ENCODE data around the gene SUPT20HL2.
"Not testable (repeated sequence)": the region's sequence is repeated elsewhere in the genome, so short reads cannot be mapped to it uniquely, and the experiment has no call there.

Gene SUPT20HL2

DNA sequence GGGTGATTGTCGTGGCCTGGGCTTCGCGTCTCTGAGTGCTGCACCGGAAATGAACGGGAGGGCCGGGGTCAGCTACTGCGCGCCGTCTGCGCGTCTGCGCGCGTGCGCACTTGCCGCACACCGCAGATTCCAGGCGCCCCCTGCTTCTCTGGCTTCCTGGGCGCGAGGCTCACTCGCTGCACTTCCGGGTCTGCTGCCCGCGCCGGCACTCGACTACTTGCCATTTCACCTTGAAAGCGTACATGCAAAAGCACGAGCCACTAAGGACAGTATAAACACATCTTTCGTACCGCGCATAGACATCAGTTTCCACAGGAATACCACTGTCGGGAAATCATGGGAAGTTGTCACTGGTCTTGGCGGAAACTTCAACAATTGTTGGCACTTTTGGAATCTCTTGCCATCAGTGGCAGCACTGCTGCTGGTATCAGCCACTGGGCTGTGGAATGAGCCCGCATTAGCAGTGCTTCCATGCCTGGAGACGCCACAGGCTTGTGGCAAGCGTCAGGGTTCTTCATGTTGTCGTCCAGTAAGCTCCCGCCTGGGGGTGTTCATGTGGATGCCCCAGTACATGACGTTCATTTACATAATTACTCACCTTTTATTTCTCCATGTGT is at the start of gene SUPT20HL2:
TSS of gene SUPT20HL2 (minus strand) at position 51 of the 617 bp plus-strand sequence. CDS start 754 bp downstream, outside the sequence.
- no peak for DNase-seq (ENCODE audit: low spot score)

DNA sequence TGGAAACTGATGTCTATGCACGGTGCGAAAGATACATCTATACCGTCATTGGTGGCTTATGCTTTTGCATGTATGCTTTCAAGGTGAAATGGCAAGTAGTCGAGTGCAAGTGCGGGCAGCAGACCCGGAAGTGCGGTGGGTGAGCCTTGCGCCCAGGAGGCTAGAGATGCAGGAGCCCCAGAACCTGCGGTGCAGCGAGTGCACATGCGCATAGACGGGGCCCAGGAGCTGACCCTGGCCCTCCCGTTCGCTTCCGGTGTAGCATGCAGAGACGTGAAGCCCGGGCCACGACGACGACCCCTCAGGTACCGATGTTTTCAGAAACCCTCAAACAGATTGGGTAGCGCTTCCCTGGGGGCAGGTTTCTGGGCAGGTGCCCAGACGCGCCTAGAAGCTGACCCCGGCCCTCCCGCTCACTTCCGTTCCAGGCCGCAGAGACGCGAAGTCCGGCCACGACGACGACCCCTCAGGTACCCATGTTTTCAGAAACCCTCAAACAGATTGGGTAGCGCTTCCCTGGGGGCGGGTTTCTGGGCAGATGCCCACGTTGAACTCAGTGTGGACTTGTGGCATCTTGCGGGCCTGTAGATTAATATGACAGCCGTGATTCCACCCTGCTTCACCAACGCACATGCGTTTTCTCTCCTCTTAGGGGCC is 48.3 kb upstream of the SUPT20HL2 start:
- DNase-seq (ENCODE audit: low spot score): not testable (repeated sequence)

GRCh38 chrX:24360272-24360671 is 46.4 kb upstream of the SUPT20HL2 start, which contains the start of gene SUPT20HL1:
SUPT20HL1 (plus strand) TSS chrX:24360639; CDS start chrX:24362761, 2,122 bp downstream.
- DNase-seq (ENCODE audit: low spot score): no peak

DNA sequence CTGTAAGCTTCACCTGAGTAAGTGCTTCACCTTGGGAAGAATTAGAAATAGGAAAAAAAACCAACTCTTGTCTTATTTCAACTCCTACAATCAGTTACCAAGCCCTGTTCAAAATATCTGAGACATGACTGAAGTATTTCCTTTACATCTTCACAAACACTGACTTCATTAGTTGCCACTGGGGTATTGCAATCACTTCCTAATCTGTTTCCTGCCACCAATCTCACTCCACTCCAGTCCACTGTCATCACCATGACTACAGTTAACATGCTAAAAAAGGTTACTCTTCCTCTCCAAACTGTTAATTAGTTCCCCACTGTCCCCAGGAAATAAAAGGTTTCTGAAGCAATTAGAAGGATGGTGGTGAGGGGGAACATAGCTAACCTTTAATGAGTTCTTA is 43.2 kb upstream of the SUPT20HL2 start:
- peak; percentile 11 for DNase-seq (ENCODE audit: low spot score)

DNA sequence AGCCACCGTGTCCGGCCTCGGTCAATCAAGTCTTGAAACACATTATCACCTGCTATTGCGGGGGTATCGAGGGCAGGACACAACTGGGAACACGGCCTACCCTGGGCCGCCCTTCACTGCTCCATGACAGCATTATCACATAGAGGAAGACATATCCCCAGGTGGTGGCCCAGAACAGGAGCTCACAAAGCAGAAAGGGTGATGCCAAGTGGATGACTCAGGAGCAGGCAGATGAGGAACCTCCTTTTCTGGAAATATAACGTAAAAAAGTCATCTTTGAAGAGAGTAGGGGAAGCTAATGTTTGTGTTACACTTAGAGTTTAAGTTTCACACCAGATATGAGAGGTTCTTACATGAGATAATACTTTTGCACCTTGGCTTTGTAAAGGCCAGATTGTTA is 41.2 kb upstream of the SUPT20HL2 start:
- no peak for DNase-seq (ENCODE audit: low spot score)

DNA sequence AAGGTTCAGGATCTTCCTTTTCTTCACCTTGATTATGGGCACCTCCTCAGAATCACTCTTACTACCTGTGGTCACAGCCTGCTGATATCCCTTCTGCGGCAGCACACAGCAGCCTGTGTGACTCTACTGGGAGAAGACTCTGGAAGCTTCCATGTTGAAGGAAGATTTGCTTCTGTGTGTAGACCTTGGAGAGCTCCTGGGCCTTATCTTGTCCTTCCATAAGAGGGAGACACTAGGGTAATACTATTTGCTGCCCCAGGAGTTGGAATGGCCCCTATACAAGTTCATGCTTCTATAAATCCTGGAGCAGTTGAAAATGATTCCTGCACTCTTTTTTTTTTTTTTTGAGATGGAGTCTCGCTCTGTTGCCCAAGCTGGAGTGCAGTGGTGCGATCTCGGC is 36.3 kb upstream of the SUPT20HL2 start:
- DNase-seq (ENCODE audit: low spot score): no peak

GRCh38 chrX:24347881-24348280 is 34.0 kb upstream of the SUPT20HL2 start:
- DNase-seq (ENCODE audit: low spot score): no peak

DNA sequence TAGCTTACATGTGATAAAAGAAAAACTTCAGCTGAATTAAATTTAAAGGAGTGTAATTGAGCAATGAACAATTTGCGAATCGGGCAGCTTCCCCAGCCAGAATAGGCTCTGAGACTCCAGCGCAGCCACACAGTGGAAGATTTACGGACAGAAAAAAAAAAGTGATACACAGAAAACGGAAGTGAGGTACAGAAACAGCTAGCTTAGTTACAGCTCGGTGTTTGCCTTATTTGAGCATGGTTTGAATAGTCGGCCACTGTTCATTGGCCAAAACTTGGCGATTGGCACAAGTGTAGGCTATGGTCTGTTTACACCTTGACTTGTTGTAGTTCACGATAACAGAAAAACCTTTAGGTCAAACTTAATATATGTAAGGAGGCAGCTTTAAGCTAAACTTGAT is 29.9 kb upstream of the SUPT20HL2 start:
- DNase-seq (ENCODE audit: low spot score): no peak

- peak; percentile 39 for DNase-seq (ENCODE audit: low spot score)
These were observed 27.9 kb upstream of the SUPT20HL2 start for GRCh38 chrX:24341795-24342194.

DNA sequence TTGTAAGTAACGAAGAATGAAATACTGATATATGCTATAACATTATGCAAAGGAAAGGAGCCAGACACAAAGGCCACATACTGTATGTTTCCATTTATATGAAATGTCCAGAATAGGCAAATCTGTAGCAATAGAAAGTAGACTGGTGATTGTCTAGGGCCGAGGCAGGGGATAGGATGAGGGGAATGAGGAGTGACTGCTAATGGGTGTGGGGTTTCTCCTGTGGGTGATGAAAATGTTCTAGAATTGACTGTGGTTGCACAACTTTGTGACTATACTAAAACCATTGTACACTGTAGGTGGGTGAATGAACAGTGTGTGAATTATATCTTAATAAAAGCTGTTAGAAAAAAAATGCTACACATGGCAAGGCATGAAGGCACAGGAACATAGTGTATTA is 26.6 kb upstream of the SUPT20HL2 start:
- DNase-seq (ENCODE audit: low spot score): no peak

- DNase-seq (ENCODE audit: low spot score): no peak
These were observed 26.0 kb upstream of the SUPT20HL2 start for GRCh38 chrX:24339911-24340310.

DNA sequence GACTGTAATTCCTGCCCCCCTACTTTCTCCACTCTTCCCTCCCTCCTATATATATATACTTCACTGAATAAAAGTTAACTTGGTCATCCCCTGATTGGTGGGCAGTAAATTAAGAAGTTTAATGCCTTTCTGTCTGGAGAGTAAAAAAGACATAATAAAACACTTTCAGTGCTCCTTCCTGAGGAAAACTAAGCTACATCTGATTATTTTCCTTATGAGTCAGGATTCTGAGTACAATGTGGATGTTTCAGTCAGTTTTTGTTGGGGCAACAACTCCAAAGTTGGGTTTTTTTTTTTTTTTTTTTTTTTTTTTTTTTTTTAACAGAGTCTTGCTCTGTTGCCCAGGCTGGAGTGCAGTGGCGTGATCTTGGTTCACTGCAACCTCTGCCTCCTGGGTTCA is 22.0 kb upstream of the SUPT20HL2 start:
- DNase-seq (ENCODE audit: low spot score): no peak

DNA sequence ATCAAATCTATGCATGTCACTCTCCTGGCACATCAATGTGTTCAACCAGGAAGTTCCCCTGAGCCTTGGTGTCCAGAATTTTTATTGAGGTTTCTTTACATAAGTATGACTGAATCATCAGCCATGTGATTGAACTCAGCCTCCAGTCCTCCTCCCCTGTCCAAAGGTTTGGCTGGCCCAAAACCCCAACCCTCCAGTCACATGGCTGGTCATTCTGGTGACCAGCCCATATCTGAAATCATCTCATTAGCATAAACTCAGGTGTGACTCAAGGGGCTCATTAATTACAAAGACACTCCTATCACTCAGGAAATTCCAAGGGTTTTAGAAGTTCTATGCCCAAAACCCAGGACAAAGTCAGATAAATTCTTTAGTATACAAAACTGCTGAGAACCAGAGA is 20.6 kb upstream of the SUPT20HL2 start:
- no peak for DNase-seq (ENCODE audit: low spot score)

GRCh38 chrX:24333371-24333770 is 19.5 kb upstream of the SUPT20HL2 start:
- DNase-seq (ENCODE audit: low spot score): no peak

DNA sequence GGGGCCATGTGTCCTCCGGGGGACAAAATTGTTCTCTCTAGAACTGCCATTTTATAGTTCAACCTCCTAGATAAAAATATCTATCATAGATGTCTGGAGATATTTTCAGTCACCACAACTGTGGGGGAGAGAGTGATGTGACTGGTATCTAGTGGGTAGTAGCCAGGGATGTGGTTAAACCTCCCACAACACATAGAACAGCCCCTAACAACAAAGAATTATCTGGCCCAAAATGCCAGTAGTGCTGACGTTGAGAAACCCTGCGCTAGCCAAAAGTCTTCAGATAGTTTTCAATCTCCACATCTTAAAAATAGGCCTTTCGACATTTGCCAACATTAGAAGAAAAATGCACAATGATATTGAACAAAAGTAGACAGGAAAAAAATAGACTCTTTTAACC is 19.0 kb upstream of the SUPT20HL2 start:
- no peak for DNase-seq (ENCODE audit: low spot score)

DNA sequence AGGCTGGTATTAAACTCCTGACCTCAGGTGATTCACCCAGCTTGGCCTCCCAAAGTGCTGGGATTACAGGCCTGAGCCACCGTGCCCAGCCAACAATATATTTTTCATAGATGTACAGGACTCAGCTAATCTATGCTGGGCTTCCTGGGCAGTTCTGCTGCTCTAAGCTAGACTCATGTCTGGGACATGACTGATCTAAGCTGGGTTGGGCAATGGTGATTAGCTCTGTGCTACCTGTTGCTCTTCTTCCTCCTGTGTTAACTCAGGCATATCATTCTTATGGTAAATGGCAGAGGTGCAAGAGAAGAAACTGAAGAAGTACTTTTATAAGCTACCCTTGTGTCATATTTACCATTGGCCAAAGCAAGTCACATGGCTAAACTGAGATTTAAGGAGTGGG is 11.4 kb upstream of the SUPT20HL2 start:
- no peak for DNase-seq (ENCODE audit: low spot score)

DNA sequence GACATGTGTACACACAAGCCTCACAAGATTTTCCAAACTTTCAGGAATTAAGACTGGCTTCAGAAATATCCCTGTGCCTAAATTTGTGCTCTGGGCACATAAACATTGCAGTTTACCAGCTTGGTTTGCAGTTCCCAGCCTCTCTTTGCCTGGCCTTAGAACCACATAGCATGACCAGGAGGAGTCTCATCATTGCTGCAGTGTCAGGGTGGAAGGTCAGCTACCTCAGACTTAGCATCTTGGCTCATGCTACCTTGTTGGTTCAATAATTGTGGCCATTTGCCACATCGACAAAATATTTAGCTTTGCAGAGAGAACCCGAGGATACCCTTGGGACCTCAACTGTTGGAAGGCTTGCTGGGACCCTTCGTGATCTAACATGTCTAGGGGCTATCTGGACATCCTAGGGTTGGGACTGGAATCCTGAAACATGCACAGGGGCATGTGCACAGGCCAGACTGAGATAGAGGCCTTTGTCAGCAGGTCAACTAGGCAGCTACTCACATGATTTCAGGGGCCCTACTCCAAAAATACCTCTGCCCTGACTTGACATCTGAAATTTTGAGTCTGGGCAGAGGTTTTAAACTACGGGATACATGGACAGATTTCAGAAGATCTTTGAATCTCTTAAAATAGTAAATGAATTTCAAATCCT is 8.0 kb upstream of the SUPT20HL2 start:
- DNase-seq (ENCODE audit: low spot score): no peak

- no peak for DNase-seq (ENCODE audit: low spot score)
These were observed 3.7 kb upstream of the SUPT20HL2 start for GRCh38 chrX:24317567-24317966.

DNA sequence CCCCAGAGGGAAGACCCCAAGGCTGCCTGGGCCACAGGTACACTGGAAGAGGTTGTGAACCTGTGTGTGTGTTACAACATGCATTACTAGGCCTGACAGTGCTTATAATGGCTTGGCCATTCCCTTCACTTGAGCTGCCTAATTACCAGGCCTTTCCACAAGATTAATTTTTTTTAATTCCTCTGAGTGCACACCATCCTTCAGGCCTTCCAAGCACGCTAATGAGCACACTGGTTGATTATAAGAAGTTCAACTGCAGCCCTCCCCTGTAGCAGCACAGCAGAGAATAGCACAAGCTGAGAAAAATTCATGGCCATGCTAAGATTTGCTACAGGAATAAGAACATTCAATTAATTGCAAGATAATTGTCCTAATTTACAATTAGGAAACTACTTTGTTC is 2.2 kb upstream of the SUPT20HL2 start:
- no peak for DNase-seq (ENCODE audit: low spot score)

GRCh38 chrX:24312249-24312607 is 1.6 kb downstream of the SUPT20HL2 start:
- not testable (repeated sequence) for DNase-seq (ENCODE audit: low spot score)

- DNase-seq (ENCODE audit: low spot score): not testable (repeated sequence)
These were observed 2.2 kb downstream of the SUPT20HL2 start for GRCh38 chrX:24311507-24312248.

DNA sequence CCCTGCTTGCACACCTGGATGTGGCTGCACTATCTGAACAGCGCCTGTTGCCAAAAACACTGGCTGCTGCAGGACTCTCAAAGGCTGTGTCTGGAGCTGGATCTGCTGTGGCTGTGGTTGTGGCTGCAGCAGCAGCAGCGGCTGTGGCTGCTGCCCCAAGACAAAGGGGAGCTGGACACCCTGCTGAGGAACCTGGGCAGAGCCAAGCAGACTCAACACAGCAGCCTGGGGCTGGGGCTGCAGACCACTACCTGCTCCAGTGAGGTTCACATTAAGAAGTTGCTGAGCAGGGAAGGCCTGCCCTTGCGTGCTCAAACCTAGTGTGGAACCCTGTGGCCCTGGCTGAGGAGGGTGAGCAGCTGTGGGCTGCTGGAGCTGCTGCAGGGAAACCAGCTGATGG is 3.0 kb downstream of the SUPT20HL2 start:
- not testable (repeated sequence) for DNase-seq (ENCODE audit: low spot score)
